ENCODE measurements around the gene SUN5. TPM values are rescaled to one million over a fixed set of nuclear protein-coding genes. Genes with fewer than 3 reads are reported as not detected.

SUN5 gene
- total RNA-seq, 3 donors from 2014 or later, result not detected

DNA sequence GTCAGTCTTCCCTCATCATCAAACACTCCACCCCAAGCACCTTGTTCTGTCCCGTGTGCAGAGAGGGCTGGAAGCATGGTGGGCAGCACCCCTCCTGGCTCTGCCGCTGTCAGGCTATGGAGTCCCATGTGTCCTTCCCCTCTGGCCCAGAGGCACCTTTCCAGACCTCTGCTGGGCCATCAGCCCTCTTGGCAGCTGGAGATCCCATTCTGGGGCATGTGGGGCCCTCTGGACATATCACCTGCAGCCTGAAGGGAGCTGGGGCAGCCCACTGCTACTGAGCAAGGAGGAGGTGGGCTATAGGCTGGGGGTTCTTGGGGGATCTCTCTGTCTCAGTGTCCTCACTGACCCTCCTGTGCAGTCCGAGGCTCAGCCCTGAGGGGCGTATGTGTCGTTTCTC lies 42.2 kb downstream of the SUN5 start:
- Histone ChIP-seq H3K36me3 (no peaks in the 10 kb centered on the region), H3K9me3 (peaks cover 6 to 7% of the 10 kb centered on the region in 2 donors), H3K4me3 (no peak overlapping the region), H3K4me1 (no peaks in the 10 kb centered on the region), H3K27ac (no peak overlapping the region), H3K27me3 (no peaks in the 10 kb centered on the region)
- intact Hi-C loops (cut with DNase I; ENCODE audit: low total_unique reads), result loop anchor here (5.0 kb wide), 1 partner anchor 70 kb away; no protein-coding TSS in a partner anchor
- TF ChIP-seq POLR2A (IDR thresholded peaks at IDR 0.05) (no peak), POLR2AphosphoS5 (IDR thresholded peaks at IDR 0.05) (no peak), CTCF (IDR thresholded peaks at IDR 0.05) (no peak)
- no peak for DNase-seq (ENCODE audit: low spot score in 2 of 2)

GRCh38 chr20:32960849-32961731 lies 43.1 kb downstream of the SUN5 start:
- H3K4me3 ChIP-seq, result no peak overlapping the region
- intact Hi-C loops (cut with DNase I; ENCODE audit: low total_unique reads), result loop anchor here (5.0 kb wide), 1 partner anchor 69 kb away; no protein-coding TSS in a partner anchor
- peaks cover 7 to 11% of the 10 kb centered on the region in 2 donors for H3K9me3 ChIP-seq
- H3K4me1 ChIP-seq, result no peaks in the 10 kb centered on the region
- TF ChIP-seq CTCF (IDR thresholded peaks at IDR 0.05) (no peak), POLR2AphosphoS5 (IDR thresholded peaks at IDR 0.05) (no peak), POLR2A (IDR thresholded peaks at IDR 0.05) (no peak)
- H3K27me3 ChIP-seq, result no peaks in the 10 kb centered on the region
- no peak overlapping the region for H3K27ac ChIP-seq
- DNase-seq (ENCODE audit: low spot score in 2 of 2), result no peak
- H3K36me3 ChIP-seq, result no peaks in the 10 kb centered on the region

- Histone ChIP-seq H3K36me3 (no peaks in the 10 kb centered on the region), H3K27ac (no peak overlapping the region), H3K4me3 (no peak overlapping the region), H3K4me1 (no peaks in the 10 kb centered on the region), H3K27me3 (no peaks in the 10 kb centered on the region), H3K9me3 (peaks cover 12 to 17% of the 10 kb centered on the region in 2 donors)
- DNase-seq (ENCODE audit: low spot score in 2 of 2), result no peak
- TF ChIP-seq CTCF (IDR thresholded peaks at IDR 0.05) (no peak), POLR2A (IDR thresholded peaks at IDR 0.05) (no peak), POLR2AphosphoS5 (IDR thresholded peaks at IDR 0.05) (no peak)
- intact Hi-C loops (cut with DNase I; ENCODE audit: low total_unique reads), result loop anchor here (5.0 kb wide), 1 partner anchor 68 kb away; no protein-coding TSS in a partner anchor
Measured at GRCh38 chr20:32960222-32960518, 44.1 kb downstream of the SUN5 start.

DNA sequence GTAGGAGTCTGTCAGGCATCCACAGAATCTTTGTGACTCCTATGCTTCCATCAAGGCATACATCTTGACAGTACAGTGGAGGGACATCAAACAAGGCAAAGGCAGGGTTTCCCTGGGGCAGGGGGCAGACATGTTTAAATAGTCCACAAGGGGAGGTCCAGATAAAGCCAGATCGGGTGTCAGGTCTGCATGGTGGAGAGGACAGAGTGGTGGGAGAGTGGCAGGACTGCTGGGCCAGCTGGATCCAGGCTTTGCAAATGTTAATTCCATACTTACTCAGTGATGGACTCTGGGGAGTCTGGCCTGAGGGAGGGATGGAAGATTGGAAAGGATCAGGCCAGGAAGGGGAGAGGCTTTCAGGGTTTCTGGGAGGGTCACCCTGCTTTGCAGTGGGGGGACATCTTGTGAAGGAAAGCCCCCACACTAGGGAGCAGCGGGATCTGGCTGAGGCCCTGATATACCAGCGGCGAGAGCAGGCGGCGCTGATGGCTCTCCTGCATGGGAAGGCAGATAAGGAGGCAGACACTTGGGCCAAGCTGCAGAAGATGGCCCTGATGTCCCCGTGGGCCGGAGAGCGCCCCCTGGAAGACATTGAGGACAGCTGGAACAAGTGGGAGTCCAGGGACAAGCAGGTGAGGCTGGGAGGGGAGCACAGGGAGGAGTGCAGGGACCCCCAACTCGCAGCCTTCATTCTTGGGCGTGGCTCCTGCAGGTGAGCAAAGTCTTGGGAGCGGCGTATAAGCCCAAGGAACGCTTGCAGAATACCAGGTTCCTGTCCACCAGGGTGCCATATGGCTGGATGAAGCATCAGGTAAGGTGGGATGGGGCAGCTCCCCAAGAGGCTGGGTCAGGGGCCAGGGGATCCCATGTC lies 44.6 kb downstream of the SUN5 start:
- H3K4me3 ChIP-seq, result no peak overlapping the region
- TF ChIP-seq POLR2A (IDR thresholded peaks at IDR 0.05) (no peak), POLR2AphosphoS5 (IDR thresholded peaks at IDR 0.05) (no peak)
- H3K9me3 ChIP-seq, result peaks cover 13 to 23% of the 10 kb centered on the region in 2 donors
- no peaks in the 10 kb centered on the region for H3K27me3 ChIP-seq
- intact Hi-C loops (cut with DNase I; ENCODE audit: low total_unique reads), result loop anchor here (5.0 kb wide), 1 partner anchor 67 kb away; no protein-coding TSS in a partner anchor
- no peaks in the 10 kb centered on the region for H3K36me3 ChIP-seq
- no peak overlapping the region for H3K27ac ChIP-seq
- DNase-seq (ENCODE audit: low spot score in 2 of 2), result no peak
- no peaks in the 10 kb centered on the region for H3K4me1 ChIP-seq

DNA sequence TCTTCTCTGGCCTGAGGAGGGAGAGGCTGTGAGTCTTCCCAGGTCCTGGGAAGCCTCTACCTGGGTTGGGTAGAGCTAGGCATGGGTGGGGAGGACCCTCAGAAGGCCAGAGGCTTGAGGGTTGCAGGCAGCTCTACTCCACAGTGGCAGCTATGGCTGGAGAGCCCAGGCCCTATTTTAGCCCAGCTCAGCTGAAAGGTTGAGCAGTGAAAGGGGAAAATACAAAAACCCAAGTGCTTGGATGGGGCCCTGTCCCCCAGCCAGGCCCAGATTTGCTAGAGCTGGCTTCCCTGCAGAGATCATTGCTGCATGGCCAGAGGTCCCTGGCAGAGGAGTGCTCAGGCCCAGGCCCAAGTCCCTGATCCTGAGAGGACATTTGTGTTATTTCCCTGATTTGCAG lies 45.7 kb downstream of the SUN5 start:
- Histone ChIP-seq H3K36me3 (no peaks in the 10 kb centered on the region), H3K4me3 (no peak overlapping the region), H3K27ac (no peak overlapping the region), H3K27me3 (no peaks in the 10 kb centered on the region), H3K4me1 (no peaks in the 10 kb centered on the region), H3K9me3 (peaks cover 13 to 23% of the 10 kb centered on the region in 2 donors)
- intact Hi-C loops (cut with DNase I; ENCODE audit: low total_unique reads), result no loop called here
- no peak for TF ChIP-seq POLR2A (IDR thresholded peaks at IDR 0.05)
- no peak for TF ChIP-seq POLR2AphosphoS5 (IDR thresholded peaks at IDR 0.05)
- DNase-seq (ENCODE audit: low spot score in 2 of 2), result no peak

All from breast epithelium (tissue), 4 donors.